ENCODE data around the gene SECTM1.

SECTM1 gene

DNA sequence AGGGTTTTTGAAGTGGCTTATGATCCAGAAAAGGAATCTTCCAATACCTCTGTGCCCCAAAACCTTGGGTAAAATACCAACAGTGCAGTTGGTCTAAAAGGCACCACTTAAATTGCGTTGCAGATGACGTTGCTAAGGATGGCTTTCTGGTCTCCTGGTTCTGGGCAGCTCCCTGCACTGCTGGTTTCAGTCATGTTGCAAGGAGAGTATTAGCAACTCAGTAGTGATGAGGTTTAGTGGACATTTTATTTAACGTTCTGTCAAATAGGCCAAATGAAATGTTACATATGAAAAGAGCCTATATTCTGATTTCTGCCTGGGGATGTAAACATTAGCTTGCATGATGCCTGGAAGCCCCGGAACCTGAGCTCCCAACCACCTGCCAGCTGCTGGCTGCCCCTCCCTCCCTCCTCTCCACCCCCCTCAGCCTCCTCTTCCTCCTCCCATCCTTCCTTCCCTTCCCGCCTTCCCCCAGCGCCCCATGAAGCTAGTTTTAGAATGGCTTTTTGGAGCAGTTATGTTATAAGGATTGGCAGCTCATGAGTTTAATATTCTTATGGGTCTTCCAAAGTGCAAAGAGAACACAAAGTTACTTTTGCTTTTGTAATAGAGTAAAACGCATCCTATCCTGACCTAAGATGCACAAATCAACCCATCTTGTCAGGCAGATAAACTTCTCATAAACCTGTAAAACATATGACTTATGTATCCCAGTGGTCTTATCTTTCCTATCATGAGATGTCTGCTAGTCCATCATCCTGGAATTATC, 36.9 kb downstream of the SECTM1 start:
- peaks cover 48% of the 10 kb centered on the region for H3K4me1 ChIP-seq (ENCODE audit: control insufficient read depth, low read length)
- H3K4me2 ChIP-seq (ENCODE audit: low read length): peak overlapping the region; percentile 98

DNA sequence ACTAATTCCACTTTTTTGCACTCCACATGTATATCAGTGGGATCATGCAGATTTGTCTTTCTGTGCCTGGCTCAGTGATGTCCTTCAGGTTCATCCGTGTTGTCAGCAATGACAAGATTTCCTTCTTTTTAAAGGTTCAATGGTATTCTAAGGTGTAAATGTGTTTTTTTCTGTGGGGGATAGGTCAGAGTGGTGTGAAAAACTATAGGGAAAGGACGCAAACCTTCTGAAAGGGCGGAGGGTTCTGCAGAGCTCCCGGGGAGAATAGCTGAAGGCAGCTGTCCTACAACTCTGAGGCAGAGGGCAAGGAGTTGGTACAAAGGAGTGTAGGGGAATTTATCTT, 38.1 kb downstream of the SECTM1 start:
- H3K4me2 ChIP-seq (ENCODE audit: low read length): no peak overlapping the region

More for the DNA sequence above, 36.9 kb downstream of the SECTM1 start:
- Histone ChIP-seq H3K36me3 (ENCODE audit: control insufficient read depth, low read length) (no peaks in the 10 kb centered on the region), H3K79me2 (ENCODE audit: control insufficient read depth, low read length) (peaks cover 7% of the 10 kb centered on the region), H3K27me3 (ENCODE audit: control insufficient read depth, low read length) (no peaks in the 10 kb centered on the region; the same call in 1 of the 2 replicates), H3K9me3 (ENCODE audit: control insufficient read depth, insufficient read depth, low read length) (no peaks in the 10 kb centered on the region), H3F3A (ENCODE audit: control insufficient read depth, insufficient read depth) (peaks cover 22% of the 10 kb centered on the region), H3K27ac (ENCODE audit: low read depth, low read length) (peak overlapping the region; percentile 65), H3K9me2 (replicated peaks; ENCODE audit: control insufficient read depth, low read length) (no peaks in the 10 kb centered on the region), H4K20me1 (ENCODE audit: control insufficient read depth, insufficient read depth, low read depth, low read length) (no peaks in the 10 kb centered on the region), H3K4me3 (ENCODE audit: low read length) (peak overlapping the region; percentile 83)
- TF ChIP-seq, protein P1, sequence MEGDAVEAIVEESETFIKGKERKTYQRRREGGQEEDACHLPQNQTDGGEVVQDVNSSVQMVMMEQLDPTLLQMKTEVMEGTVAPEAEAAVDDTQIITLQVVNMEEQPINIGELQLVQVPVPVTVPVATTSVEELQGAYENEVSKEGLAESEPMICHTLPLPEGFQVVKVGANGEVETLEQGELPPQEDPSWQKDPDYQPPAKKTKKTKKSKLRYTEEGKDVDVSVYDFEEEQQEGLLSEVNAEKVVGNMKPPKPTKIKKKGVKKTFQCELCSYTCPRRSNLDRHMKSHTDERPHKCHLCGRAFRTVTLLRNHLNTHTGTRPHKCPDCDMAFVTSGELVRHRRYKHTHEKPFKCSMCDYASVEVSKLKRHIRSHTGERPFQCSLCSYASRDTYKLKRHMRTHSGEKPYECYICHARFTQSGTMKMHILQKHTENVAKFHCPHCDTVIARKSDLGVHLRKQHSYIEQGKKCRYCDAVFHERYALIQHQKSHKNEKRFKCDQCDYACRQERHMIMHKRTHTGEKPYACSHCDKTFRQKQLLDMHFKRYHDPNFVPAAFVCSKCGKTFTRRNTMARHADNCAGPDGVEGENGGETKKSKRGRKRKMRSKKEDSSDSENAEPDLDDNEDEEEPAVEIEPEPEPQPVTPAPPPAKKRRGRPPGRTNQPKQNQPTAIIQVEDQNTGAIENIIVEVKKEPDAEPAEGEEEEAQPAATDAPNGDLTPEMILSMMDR (IDR thresholded peaks at IDR 0.05; ENCODE audit: low read depth, low read length, poor library complexity, severe bottlenecking): no peak

DNA sequence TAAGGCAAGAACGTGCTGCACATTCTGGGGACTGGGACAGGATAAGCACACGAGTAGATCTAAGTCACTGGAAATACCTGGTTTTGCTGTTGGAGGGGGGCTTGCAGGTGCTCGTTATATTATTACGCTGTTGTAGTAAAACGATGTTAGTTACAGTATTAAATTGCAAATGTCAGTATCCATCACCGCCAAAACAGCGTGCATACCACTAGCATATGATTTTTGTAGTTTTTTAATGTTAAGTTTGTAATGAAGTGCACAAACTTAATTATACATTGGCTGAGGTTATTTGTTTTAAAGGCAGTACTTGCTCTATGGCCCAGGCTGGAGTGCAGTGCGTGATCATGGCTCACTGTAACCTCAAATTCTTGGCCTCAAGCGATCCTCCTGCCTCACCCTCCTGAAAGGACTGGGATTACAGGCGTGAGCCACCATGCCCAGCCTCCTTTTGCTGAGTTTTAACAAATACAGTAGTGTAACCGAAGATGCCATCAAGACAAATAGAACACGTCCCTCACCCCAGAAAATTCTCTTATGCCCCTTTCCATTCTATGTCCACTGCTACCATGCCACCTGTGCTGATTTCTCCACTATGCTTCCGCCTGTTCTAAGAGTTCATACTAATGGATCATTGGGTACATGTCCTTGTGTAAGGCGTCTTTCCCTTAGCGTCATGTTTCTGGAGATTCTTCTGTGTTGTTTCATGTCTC, 39.3 kb downstream of the SECTM1 start:
- H3K9me3 ChIP-seq (ENCODE audit: control insufficient read depth, insufficient read depth, low read length): no peaks in the 10 kb centered on the region

More for the DNA sequence above, 38.1 kb downstream of the SECTM1 start:
- no peak for TF ChIP-seq EZH2phosphoT487 (IDR thresholded peaks at IDR 0.05; ENCODE audit: borderline replicate concordance, low read length)
- TF ChIP-seq, protein P1 (IDR thresholded peaks at IDR 0.05; ENCODE audit: low read depth, low read length, poor library complexity, severe bottlenecking): no peak
- Histone ChIP-seq H4K20me1 (ENCODE audit: control insufficient read depth, insufficient read depth, low read depth, low read length) (no peaks in the 10 kb centered on the region), H3K27ac (ENCODE audit: low read depth, low read length) (no peak overlapping the region), H3K4me1 (ENCODE audit: control insufficient read depth, low read length) (peaks cover 45% of the 10 kb centered on the region), H3K36me3 (ENCODE audit: control insufficient read depth, low read length) (no peaks in the 10 kb centered on the region), H3K9me2 (replicated peaks; ENCODE audit: control insufficient read depth, low read length) (no peaks in the 10 kb centered on the region), H3K27me3 (ENCODE audit: control insufficient read depth, low read length) (no peaks in the 10 kb centered on the region), H3F3A (ENCODE audit: control insufficient read depth, insufficient read depth) (peaks cover 22% of the 10 kb centered on the region), H3K9me3 (ENCODE audit: control insufficient read depth, insufficient read depth, low read length) (no peaks in the 10 kb centered on the region), H3K79me2 (ENCODE audit: control insufficient read depth, low read length) (peaks cover 8% of the 10 kb centered on the region), H3K4me3 (ENCODE audit: low read length) (no peak overlapping the region)

More for the DNA sequence above, 39.3 kb downstream of the SECTM1 start:
- H3K4me1 ChIP-seq (ENCODE audit: control insufficient read depth, low read length): peaks cover 42% of the 10 kb centered on the region
- peak overlapping the region; percentile 30; the same call in 1 of the 2 replicates for H3K4me2 ChIP-seq (ENCODE audit: low read length)
- peaks cover 20% of the 10 kb centered on the region for H3F3A ChIP-seq (ENCODE audit: control insufficient read depth, insufficient read depth)
- no peaks in the 10 kb centered on the region for H4K20me1 ChIP-seq (ENCODE audit: control insufficient read depth, insufficient read depth, low read depth, low read length)
- H3K4me3 ChIP-seq (ENCODE audit: low read length): no peak overlapping the region
- peaks cover 8% of the 10 kb centered on the region for H3K79me2 ChIP-seq (ENCODE audit: control insufficient read depth, low read length)
- H3K36me3 ChIP-seq (ENCODE audit: control insufficient read depth, low read length): no peaks in the 10 kb centered on the region
- H3K27me3 ChIP-seq (ENCODE audit: control insufficient read depth, low read length): no peaks in the 10 kb centered on the region
- H3K27ac ChIP-seq (ENCODE audit: low read depth, low read length): no peak overlapping the region
- H3K9me2 ChIP-seq (replicated peaks; ENCODE audit: control insufficient read depth, low read length): no peaks in the 10 kb centered on the region
- TF ChIP-seq, protein P1 (IDR thresholded peaks at IDR 0.05; ENCODE audit: low read depth, low read length, poor library complexity, severe bottlenecking): no peak
- no peak for TF ChIP-seq EZH2phosphoT487 (IDR thresholded peaks at IDR 0.05; ENCODE audit: borderline replicate concordance, low read length)

Measured in DOHH2 (cell line).